GM06990 (cell line): Measurements from ENCODE around the gene KLK10.

ENCODE experiments used
- DNase-seq: peaks from one replicate; pipeline ENCODE4 v3.0.0-alpha.2; 2011; ENCODE audit not compliant: insufficient read length; ENCODE audit errors: extremely low read depth
- H3K27me3 ChIP-seq: replicated peaks from 2 replicates; pipeline ENCODE4 v1.6.0; 2011; ENCODE audit warnings: low read length; ENCODE audit not compliant: control insufficient read depth, insufficient read depth
- H3K36me3 ChIP-seq: 2 replicates; pipeline ENCODE4 v1.5.1; 2011; ENCODE audit warnings: low read length; ENCODE audit not compliant: control insufficient read depth, insufficient read depth
- H3K4me3 ChIP-seq: replicated peaks from 2 replicates; pipeline ENCODE4 v1.5.1; 2011; ENCODE audit warnings: low read depth, mild to moderate bottlenecking, control low read depth, low read length
- TF ChIP-seq, protein P1 (sequence below): IDR thresholded peaks from 2 replicates; pipeline ENCODE4 v1.5.1; 2011; ENCODE audit warnings: low read length, control low read depth, mild to moderate bottlenecking, inconsistent platforms; ENCODE audit not compliant: insufficient read depth, poor library complexity, severe bottlenecking

Gene KLK10

GRCh38 chr19:50983625-50984292, 35.8 kb downstream of the KLK10 start, which contains the start of gene KLK7:
Gene KLK7 (minus strand): TSS chr19:50983917. CDS start chr19:50982399, 1,518 bp downstream.
- TF ChIP-seq, protein P1, sequence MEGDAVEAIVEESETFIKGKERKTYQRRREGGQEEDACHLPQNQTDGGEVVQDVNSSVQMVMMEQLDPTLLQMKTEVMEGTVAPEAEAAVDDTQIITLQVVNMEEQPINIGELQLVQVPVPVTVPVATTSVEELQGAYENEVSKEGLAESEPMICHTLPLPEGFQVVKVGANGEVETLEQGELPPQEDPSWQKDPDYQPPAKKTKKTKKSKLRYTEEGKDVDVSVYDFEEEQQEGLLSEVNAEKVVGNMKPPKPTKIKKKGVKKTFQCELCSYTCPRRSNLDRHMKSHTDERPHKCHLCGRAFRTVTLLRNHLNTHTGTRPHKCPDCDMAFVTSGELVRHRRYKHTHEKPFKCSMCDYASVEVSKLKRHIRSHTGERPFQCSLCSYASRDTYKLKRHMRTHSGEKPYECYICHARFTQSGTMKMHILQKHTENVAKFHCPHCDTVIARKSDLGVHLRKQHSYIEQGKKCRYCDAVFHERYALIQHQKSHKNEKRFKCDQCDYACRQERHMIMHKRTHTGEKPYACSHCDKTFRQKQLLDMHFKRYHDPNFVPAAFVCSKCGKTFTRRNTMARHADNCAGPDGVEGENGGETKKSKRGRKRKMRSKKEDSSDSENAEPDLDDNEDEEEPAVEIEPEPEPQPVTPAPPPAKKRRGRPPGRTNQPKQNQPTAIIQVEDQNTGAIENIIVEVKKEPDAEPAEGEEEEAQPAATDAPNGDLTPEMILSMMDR: no peak
- no peak for DNase-seq
- H3K27me3 ChIP-seq: no peaks in the 10 kb centered on the region
- no peak within 1 kb of the TSS for H3K4me3 ChIP-seq
- H3K36me3 ChIP-seq: no peaks in the 10 kb centered on the region

DNA sequence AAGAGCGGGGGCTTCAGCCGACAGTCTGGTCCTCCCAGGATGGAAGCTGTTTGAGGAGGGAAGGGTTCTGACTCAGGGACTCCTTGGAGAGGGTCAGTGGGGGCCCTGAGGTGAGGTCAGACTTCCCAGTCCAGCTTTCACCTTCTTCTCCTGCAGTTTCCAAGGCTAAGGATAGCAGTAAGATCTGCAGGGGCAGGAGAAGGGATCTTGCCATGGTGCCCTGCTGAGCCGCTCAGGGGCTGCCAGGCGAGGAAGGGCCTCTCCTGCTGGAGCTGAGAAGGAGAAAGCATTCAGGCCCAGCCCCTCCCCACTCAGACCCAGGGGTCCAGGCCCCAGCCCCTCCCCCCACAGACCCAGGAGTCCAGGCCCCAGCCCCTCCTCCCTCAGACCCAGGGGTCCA, 37.3 kb downstream of the KLK10 start:
- H3K4me3 ChIP-seq: no peak overlapping the region
- no peak for DNase-seq
- no peaks in the 10 kb centered on the region for H3K36me3 ChIP-seq
- TF ChIP-seq, protein P1: no peak
- H3K27me3 ChIP-seq: no peaks in the 10 kb centered on the region; the same call in 1 of the 2 replicates

DNA sequence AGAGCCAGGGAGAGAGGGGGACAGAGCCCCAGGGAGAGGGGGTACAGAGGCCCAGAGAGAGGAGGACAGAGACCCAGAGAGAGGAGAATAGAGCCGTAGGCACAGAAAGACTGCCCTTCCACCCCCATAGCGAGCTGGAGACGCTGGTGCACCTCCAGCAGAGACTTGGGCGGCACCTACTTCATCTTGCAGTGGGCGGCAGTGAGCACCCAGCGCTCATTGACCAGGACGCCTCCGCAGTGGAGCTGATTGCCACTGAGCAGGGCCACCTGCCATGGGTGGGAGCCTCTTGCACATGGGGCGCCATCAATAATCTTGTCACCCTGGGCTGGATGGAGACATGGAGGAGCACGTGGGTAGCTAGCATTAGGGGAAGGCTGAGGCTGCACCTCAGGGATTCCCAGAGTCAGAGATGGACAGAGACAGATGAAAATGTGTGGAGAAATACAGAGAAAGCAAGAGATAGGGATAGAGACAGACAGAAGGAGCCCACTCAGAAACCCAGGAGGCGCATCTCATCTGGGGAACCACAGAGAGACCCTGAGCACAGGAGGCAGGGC, 37.8 kb downstream of the KLK10 start:
- no peak overlapping the region for H3K4me3 ChIP-seq
- H3K36me3 ChIP-seq: no peaks in the 10 kb centered on the region
- no peak for DNase-seq
- no peaks in the 10 kb centered on the region; the same call in 1 of the 2 replicates for H3K27me3 ChIP-seq
- TF ChIP-seq, protein P1: no peak

- no peaks in the 10 kb centered on the region; the same call in 1 of the 2 replicates for H3K27me3 ChIP-seq
- H3K4me3 ChIP-seq: no peak overlapping the region
- no peaks in the 10 kb centered on the region for H3K36me3 ChIP-seq
- DNase-seq: no peak
- TF ChIP-seq, protein P1: no peak
These were observed 39.3 kb downstream of the KLK10 start for GRCh38 chr19:50980208-50980607.

- DNase-seq: no peak
- no peak overlapping the region for H3K4me3 ChIP-seq
- TF ChIP-seq, protein P1: no peak
These were observed 39.8 kb downstream of the KLK10 start for GRCh38 chr19:50979758-50980157.

More at GRCh38 chr19:50979758-50980157, 39.8 kb downstream of the KLK10 start:
- Histone ChIP-seq H3K36me3 (no peaks in the 10 kb centered on the region), H3K27me3 (no peaks in the 10 kb centered on the region; the same call in 1 of the 2 replicates)
